Peyer's patch (tissue), 4 donors: ENCODE measurements around the gene GALNT17. TPM values are rescaled to one million over a fixed set of nuclear protein-coding genes. Genes with fewer than 3 reads are reported as not detected.

Experiments
- DNase-seq, 3 donors: peaks; one replicate each; pipeline ENCODE4 v3.0.0-alpha.2; 2017 to 2019
- H3K27ac ChIP-seq, 4 donors: fragments of 200-600 bp; sonication (generic); one replicate each; pipeline ENCODE4 v1.5.1; 2016 to 2019
- H3K27me3 ChIP-seq, 2 donors: fragments of 200-600 bp; sonication (generic); one replicate each; pipeline ENCODE4 v1.5.1; 2019
- H3K36me3 ChIP-seq, 3 donors: fragments of 200-600 bp; sonication (generic); one replicate each; pipeline ENCODE4 v1.5.1; 2016 to 2019
- H3K4me1 ChIP-seq, 4 donors: fragments of 200-600 bp; sonication (generic); one replicate each; pipeline ENCODE4 v1.5.1; 2016 to 2019
- H3K4me3 ChIP-seq, 4 donors: fragments of 200-600 bp; sonication (generic); 1 replicate in 3 of 4; 2 replicates in 1 of 4; pipeline ENCODE4 v1.5.1; 2016 to 2019; ENCODE audit warnings: mild to moderate bottlenecking in 1 of 4
- H3K9me3 ChIP-seq, 4 donors: fragments of 200-600 bp; sonication (generic); one replicate each; pipeline ENCODE4 v1.5.1; 2016 to 2019; ENCODE audit warnings: mild to moderate bottlenecking in 1 of 4
- CTCF ChIP-seq, 6 experiments: fragments of 450-650 bp in 4 of 6; fragments of 200-600 bp in 2 of 6; sonication (generic) in 1 of 6; IDR thresholded peaks; one replicate each; pipeline ENCODE4 v1.5.1; 2017 to 2019; ENCODE audit warnings: antibody characterized with exemption in 6 of 6, mild to moderate bottlenecking in 3 of 6, moderate library complexity in 1 of 6
- POLR2A ChIP-seq, 2 donors: fragments of 450-650 bp; IDR thresholded peaks; one replicate each; pipeline ENCODE4 v1.5.1; 2017; ENCODE audit warnings: antibody characterized with exemption in 2 of 2, mild to moderate bottlenecking in 2 of 2, moderate library complexity in 2 of 2
- total RNA-seq, 4 donors: library from RNA; depleted of rRNA; stranded (reverse); fragments of >200 nt; gene quantifications; one replicate each; pipeline ENCODE4 v1.1.0, GENCODE V29; 2016

The GALNT17 gene
- total RNA-seq, 4 donors from 2014 or later, result 0.88 to 17.3 (median 2.3) TPM

- H3K27me3 ChIP-seq, result no peaks in the 10 kb centered on the region
- peaks cover 0 to 4% (median 0%) of the 10 kb centered on the region in 4 donors for H3K9me3 ChIP-seq
- TF ChIP-seq POLR2A (IDR thresholded peaks at IDR 0.05) (no peak), CTCF (IDR thresholded peaks at IDR 0.05) (no peak)
- DNase-seq, result no peak
- H3K4me3 ChIP-seq, result no peak overlapping the region
- no peaks in the 10 kb centered on the region for H3K36me3 ChIP-seq
- no peaks in the 10 kb centered on the region for H3K4me1 ChIP-seq
- H3K27ac ChIP-seq, result no peak overlapping the region
These were observed 59.8 kb downstream of the GALNT17 start for GRCh38 chr7:71191771-71192170.

GRCh38 chr7:71193099-71193810 lies 61.3 kb downstream of the GALNT17 start:
- no peak for DNase-seq
- Histone ChIP-seq H3K4me3 (no peak overlapping the region), H3K9me3 (peaks cover 0 to 4% (median 0%) of the 10 kb centered on the region in 4 donors), H3K4me1 (no peaks in the 10 kb centered on the region), H3K36me3 (no peaks in the 10 kb centered on the region), H3K27me3 (no peaks in the 10 kb centered on the region), H3K27ac (no peak overlapping the region)
- no peak for TF ChIP-seq POLR2A (IDR thresholded peaks at IDR 0.05)
- no peak for TF ChIP-seq CTCF (IDR thresholded peaks at IDR 0.05)

- no peak overlapping the region for H3K27ac ChIP-seq
- H3K9me3 ChIP-seq, result no peaks in the 10 kb centered on the region
These were observed 66.4 kb downstream of the GALNT17 start for GRCh38 chr7:71198391-71198790.

GRCh38 chr7:71198887-71199286 lies 66.9 kb downstream of the GALNT17 start:
- TF ChIP-seq POLR2A (IDR thresholded peaks at IDR 0.05) (no peak), CTCF (IDR thresholded peaks at IDR 0.05) (no peak)
- Histone ChIP-seq H3K27ac (no peak overlapping the region), H3K9me3 (no peaks in the 10 kb centered on the region), H3K4me3 (no peak overlapping the region), H3K36me3 (no peaks in the 10 kb centered on the region), H3K4me1 (no peaks in the 10 kb centered on the region), H3K27me3 (no peaks in the 10 kb centered on the region)
- DNase-seq, result peak in 1 of 3 donors; percentile 47

More at GRCh38 chr7:71198391-71198790, 66.4 kb downstream of the GALNT17 start:
- TF ChIP-seq POLR2A (IDR thresholded peaks at IDR 0.05) (no peak), CTCF (IDR thresholded peaks at IDR 0.05) (no peak)
- H3K36me3 ChIP-seq, result no peaks in the 10 kb centered on the region
- no peak for DNase-seq
- no peaks in the 10 kb centered on the region for H3K27me3 ChIP-seq
- H3K4me3 ChIP-seq, result no peak overlapping the region
- no peaks in the 10 kb centered on the region for H3K4me1 ChIP-seq

GRCh38 chr7:71206184-71206583 lies 74.2 kb downstream of the GALNT17 start:
- no peaks in the 10 kb centered on the region for H3K9me3 ChIP-seq
- TF ChIP-seq POLR2A (IDR thresholded peaks at IDR 0.05), result no peak
- no peak for TF ChIP-seq CTCF (IDR thresholded peaks at IDR 0.05)
- no peak for DNase-seq
- no peak overlapping the region for H3K4me3 ChIP-seq
- no peaks in the 10 kb centered on the region for H3K4me1 ChIP-seq
- H3K27ac ChIP-seq, result no peak overlapping the region
- H3K27me3 ChIP-seq, result no peaks in the 10 kb centered on the region
- H3K36me3 ChIP-seq, result no peaks in the 10 kb centered on the region
